Measurements from ENCODE around the gene SLC25A1.
A peak's percentile ranks its signal among the peaks of the same experiment; 100 is the strongest.

SLC25A1 gene

GRCh38 chr22:19180234-19180633 lies 1.7 kb upstream of the SLC25A1 start:
- no peak for DNase-seq

GRCh38 chr22:19179497-19180048 lies 1.0 kb upstream of the SLC25A1 start:
- peak; percentile 85 for DNase-seq

GRCh38 chr22:19178065-19178656 lies 375 bp downstream of the SLC25A1 start:
- DNase-seq: no peak

DNA sequence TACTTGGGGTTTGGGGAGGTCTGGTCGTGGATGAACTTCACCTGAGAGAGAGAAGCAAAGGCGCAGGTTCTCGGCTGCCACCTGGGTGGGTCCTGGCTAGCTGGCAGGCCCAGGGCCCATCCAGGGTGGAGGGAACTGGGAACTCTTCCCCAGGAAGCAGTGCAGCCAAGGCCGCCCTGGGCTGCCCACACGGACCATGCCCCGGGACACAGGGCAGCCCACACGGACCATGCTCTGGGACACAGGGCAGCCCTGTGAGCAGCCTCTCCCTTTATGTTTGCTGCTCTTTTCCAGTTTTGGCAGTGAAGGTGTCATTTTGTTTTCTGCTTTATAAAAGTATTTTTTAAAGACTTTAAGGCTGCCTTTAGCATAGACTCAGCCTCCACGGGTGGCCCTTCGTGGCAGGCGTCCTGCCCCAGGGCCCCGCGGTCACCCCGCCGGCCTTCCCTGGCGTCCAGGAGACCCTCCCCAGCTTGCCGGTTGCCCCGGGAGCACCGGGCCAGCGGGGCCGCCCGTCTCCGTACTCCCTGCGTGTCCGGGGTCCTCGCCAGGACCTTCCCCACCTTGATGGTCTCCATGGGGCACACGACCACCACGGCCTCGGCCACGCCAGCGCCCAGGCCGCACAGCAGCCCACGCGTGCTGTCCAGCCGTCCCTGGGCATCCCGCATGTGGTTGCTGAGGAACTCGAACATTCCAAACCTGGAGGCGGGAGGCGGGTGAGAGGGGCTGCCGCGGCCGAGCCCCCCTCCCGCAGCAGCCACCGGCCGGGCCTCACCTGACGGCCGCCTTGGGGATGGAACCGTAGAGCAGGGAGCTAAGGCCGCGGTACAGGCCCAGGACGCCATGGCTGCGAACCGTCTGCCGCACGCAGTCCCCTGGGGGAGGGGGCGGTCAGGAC lies 1.1 kb downstream of the SLC25A1 start:
- no peak for DNase-seq

GRCh38 chr22:19176732-19177131 lies 1.8 kb downstream of the SLC25A1 start:
- DNase-seq: no peak

DNA sequence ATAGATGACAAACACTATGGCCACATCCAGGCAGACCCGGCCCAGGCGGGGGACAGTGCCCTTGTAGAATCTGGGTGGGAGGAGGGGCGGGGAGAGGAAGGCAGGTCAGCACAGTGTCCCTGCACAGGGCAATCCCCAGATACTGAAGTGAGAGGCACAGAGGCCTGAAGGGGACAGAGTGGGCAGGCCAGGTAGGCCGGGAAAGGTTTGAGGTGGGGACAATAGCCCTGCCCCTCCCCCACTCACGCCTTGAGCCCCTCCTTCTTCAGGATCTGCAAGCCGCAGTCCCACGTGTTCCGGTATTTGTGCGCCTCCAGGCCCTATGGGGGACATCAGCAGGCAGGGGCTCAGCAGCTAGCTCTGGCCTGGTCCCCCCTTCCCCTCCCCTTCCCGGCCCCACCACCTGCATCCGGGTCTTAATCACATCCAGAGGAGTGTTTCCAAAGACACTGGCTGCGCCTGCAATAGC lies 2.3 kb downstream of the SLC25A1 start:
- peak; percentile 56 for DNase-seq

- peak; percentile 20 for DNase-seq
Observed at GRCh38 chr22:19175602-19176174, 2.8 kb downstream of the SLC25A1 start.

GRCh38 chr22:19175026-19175601 lies 3.4 kb downstream of the SLC25A1 start:
- no peak for DNase-seq

GRCh38 chr22:19174106-19175025 lies 4.2 kb downstream of the SLC25A1 start:
- DNase-seq: peak; percentile 30

- peak; percentile 25 for DNase-seq
Observed at GRCh38 chr22:19173047-19174035, 5.2 kb downstream of the SLC25A1 start.

DNA sequence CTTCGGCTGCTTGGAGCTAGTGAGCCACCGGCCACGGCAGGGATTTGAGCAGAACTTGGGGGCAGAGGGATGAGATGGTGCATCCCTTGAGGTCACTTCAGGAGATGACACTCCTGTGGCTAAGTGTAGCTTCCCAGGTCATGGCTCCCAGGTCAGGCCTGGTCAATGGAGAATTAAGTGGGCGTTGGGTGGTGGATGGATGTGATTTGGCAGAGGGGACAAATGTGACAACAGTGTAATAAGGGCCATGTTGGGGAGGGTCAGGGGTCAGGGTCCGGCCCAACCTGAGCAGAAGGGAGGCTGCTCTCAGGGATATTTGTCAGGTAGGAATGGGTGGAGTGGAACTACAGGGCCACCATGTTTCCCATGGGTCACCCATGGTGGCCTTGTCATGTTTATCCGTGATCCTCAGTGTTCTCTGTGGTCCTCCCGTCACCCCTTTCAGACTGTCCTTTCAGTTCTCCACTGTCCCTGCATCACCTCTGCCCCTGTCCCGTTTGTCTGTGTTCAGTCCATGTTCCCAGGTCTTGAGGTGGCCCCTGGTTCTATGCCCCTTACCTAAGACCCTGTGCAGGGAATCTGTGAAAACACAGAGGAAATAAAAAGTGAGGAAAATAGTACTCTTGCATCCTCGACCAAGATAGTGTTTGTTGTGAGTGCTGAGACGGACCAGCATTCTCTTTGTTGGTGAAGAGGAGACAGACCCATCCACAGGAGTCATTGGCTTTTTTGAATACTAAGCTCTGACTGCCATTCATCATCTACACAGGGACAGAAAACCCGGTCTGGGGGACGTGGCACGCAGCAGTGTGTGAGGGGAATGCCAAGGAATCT lies 6.1 kb downstream of the SLC25A1 start:
- peak; percentile 13 for DNase-seq

DNA sequence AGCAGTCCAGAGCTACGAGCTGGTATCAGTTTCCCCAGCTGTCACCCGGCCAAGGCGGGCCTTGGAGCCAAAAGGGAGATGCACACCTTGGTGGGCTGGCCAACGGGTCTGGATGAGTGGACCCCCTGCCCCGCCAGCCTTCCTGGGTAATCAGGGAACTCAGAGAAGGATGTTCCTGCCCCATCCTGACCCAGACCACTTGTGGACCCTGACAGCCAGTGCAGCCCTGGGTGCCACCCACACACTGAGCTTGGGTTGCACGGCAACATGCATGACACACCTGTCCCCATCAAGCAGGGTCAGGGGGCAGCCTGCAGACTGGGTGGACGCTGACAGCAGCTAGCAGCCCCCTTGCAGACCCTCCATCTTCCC lies 8.6 kb downstream of the SLC25A1 start:
- DNase-seq: peak; percentile 30

- DNase-seq: peak; percentile 28
Observed at GRCh38 chr22:19169002-19169946, 9.3 kb downstream of the SLC25A1 start.

GRCh38 chr22:19168088-19168890 lies 10.2 kb downstream of the SLC25A1 start:
- peak; percentile 19 for DNase-seq

DNA sequence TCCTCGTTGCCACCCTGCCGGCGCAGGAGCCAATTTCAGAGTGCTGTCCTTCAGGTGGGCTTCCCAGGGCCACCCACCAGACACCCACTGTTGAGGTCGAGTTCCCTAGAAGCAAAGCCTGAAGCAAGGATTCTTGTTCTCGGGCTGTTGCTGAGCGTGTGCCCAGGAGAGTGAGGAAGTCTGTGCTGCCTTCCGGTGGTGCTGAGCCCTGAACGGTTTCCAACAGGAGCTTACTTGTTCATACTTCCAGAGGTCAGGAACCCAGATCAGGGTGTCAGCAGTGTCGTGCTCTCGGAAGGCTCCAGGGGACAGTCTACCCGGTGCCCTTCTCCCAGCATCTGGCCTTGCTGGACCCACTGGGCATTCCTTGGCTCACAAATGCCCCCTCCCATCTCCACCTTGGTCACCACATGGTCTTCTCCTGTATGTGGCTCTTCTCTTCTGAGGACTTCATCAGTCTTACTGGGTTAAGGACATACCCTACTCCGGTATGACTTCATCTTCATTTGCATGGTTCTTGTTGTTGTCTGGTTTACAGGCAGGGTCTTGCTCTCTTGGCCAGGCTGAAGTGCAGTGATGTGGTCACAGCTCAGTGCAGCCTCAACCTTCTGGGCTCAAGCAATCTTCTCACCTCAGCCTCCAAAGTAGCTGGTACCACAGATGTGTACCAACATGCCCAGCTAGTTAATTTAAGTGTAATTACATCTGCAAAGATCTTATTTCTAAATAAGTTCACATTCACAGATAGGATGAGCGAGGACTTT lies 11.2 kb downstream of the SLC25A1 start:
- no peak for DNase-seq

DNA sequence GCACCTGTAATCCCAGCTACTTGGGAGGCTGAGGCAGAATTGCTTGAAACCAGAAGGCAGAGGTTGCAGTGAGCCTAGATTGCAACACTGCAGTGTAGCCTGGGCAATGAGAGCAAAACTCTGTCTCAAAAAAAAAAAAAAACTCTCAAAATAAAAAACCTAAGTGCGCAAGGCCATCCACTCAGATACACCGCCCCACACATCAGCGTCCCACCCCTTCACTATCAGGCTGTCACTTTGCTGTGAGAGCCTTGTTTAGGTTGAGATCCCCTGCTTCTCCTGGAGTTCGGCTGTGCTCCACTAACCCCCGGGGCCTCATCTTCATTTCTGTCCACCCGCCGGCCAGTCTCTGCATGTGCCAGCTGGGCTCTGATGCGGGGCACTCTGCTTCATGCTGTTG lies 12.1 kb downstream of the SLC25A1 start:
- no peak for DNase-seq

GRCh38 chr22:19164425-19164824 lies 14.1 kb downstream of the SLC25A1 start:
- DNase-seq: no peak
